Neuronal stem cell (in vitro differentiated cells): ENCODE results near the gene ANKFY1.

Source experiments
- DNase-seq: peaks from one replicate; pipeline ENCODE4 v3.0.0-alpha.2; 2013; ENCODE audit warnings: low spot score
- H2AFZ ChIP-seq: one replicate; pipeline ENCODE4 v1.6.1; 2013; ENCODE audit warnings: mild to moderate bottlenecking, low read length, inconsistent platforms
- H2AK5ac ChIP-seq: 2 replicates; pipeline ENCODE4 v1.6.1; 2013; ENCODE audit warnings: low read depth, mild to moderate bottlenecking, inconsistent platforms, low read length, moderate library complexity, mixed read lengths
- H2BK120ac ChIP-seq: 2 replicates; pipeline ENCODE4 v1.6.1; 2013; ENCODE audit warnings: low read depth, mild to moderate bottlenecking, inconsistent platforms, low read length, moderate library complexity, mixed read lengths
- H2BK12ac ChIP-seq: one replicate; pipeline ENCODE4 v1.6.1; 2013; ENCODE audit warnings: low read length, inconsistent platforms
- H2BK15ac ChIP-seq: 2 replicates; pipeline ENCODE4 v1.6.1; 2013; ENCODE audit warnings: mild to moderate bottlenecking, low read length, inconsistent platforms, mixed read lengths
- H2BK5ac ChIP-seq: one replicate; pipeline ENCODE4 v1.6.1; 2013; ENCODE audit warnings: inconsistent platforms, mild to moderate bottlenecking, low read length, moderate library complexity
- H3K14ac ChIP-seq: one replicate; pipeline ENCODE4 v1.6.1; 2013; ENCODE audit warnings: low read length, inconsistent platforms
- H3K18ac ChIP-seq: 2 replicates; pipeline ENCODE4 v1.6.1; 2013; ENCODE audit warnings: low read length, inconsistent platforms
- H3K23ac ChIP-seq: 2 replicates; pipeline ENCODE4 v1.6.1; 2013; ENCODE audit warnings: low read depth, mild to moderate bottlenecking, mixed read lengths, low read length, inconsistent platforms; ENCODE audit not compliant: poor library complexity
- H3K27ac ChIP-seq: replicated peaks from 3 replicates; pipeline ENCODE4 v1.5.1; 2013; ENCODE audit warnings: low read length, inconsistent platforms
- H3K27me3 ChIP-seq, 3 experiments: 2 replicates each; pipeline ENCODE4 v1.6.1; 2013; ENCODE audit warnings: low read length in 3 of 3, mild to moderate bottlenecking in 2 of 3, inconsistent platforms in 1 of 3, low read depth in 1 of 3, mixed read lengths in 1 of 3, moderate library complexity in 1 of 3; ENCODE audit not compliant: control insufficient read depth in 3 of 3, insufficient read depth in 3 of 3
- H3K36me3 ChIP-seq, 2 donors: replicated peaks in 1 of 2; 2 replicates each; pipeline ENCODE4 v1.6.1; 2013; ENCODE audit warnings: low read length in 2 of 2; ENCODE audit not compliant: control insufficient read depth in 2 of 2, insufficient read depth in 2 of 2
- H3K4ac ChIP-seq: 2 replicates; pipeline ENCODE4 v1.6.1; 2013; ENCODE audit warnings: inconsistent platforms, mild to moderate bottlenecking, low read length, moderate library complexity
- H3K4me1 ChIP-seq, 2 donors: 1 replicate in 1 of 2; 2 replicates in 1 of 2; pipeline ENCODE4 v1.6.1; 2013; ENCODE audit warnings: low read length in 2 of 2, low read depth in 1 of 2; ENCODE audit not compliant: control insufficient read depth in 2 of 2, insufficient read depth in 1 of 2
- H3K4me2 ChIP-seq: one replicate; pipeline ENCODE4 v1.6.1; 2013; ENCODE audit warnings: mild to moderate bottlenecking, low read length, inconsistent platforms; ENCODE audit not compliant: insufficient read depth, poor library complexity, severe bottlenecking
- H3K4me3 ChIP-seq, 2 donors: 2 replicates each; pipeline ENCODE4 v1.5.1; 2013; ENCODE audit warnings: low read length in 2 of 2, mild to moderate bottlenecking in 2 of 2, inconsistent platforms in 1 of 2, moderate library complexity in 1 of 2
- H3K79me1 ChIP-seq: one replicate; pipeline ENCODE4 v1.6.1; 2013; ENCODE audit warnings: low read depth, mild to moderate bottlenecking, inconsistent platforms, low read length, moderate library complexity
- H3K9ac ChIP-seq: one replicate; pipeline ENCODE4 v1.6.1; 2013; ENCODE audit warnings: mild to moderate bottlenecking, low read depth, low read length, inconsistent platforms; ENCODE audit not compliant: poor library complexity
- H3K9me3 ChIP-seq, 2 donors: replicated peaks in 1 of 2; 2 replicates each; pipeline versions ENCODE3 to v1.6.1; 2013; ENCODE audit warnings: low read length in 2 of 2, mild to moderate bottlenecking in 2 of 2, inconsistent platforms in 1 of 2, low read depth in 1 of 2, mixed read lengths in 1 of 2, moderate library complexity in 1 of 2; ENCODE audit not compliant: control insufficient read depth in 2 of 2, insufficient read depth in 1 of 2
- H4K8ac ChIP-seq: one replicate; pipeline ENCODE4 v1.6.1; 2013; ENCODE audit warnings: low read depth, mild to moderate bottlenecking, inconsistent platforms, low read length, moderate library complexity
- H4K91ac ChIP-seq: one replicate; pipeline ENCODE4 v1.6.1; 2013; ENCODE audit warnings: low read length, low read depth, mild to moderate bottlenecking, inconsistent platforms; ENCODE audit not compliant: poor library complexity
- WGBS, 2 donors: extraction: QIAGEN DNeasy Blood & Tissue Kit; methylation state at CpG; one replicate each; pipeline ENCODE4 v1.1.7; 2013; ENCODE audit warnings: missing lambda C conversion rate in 2 of 2, mixed read lengths in 1 of 2; ENCODE audit not compliant: insufficient read length in 2 of 2, insufficient replicate concordance in 1 of 2; ENCODE audit errors: extremely low coverage in 2 of 2; 5-methylcytosine and 5-hydroxymethylcytosine counted together

ANKFY1 gene

DNA sequence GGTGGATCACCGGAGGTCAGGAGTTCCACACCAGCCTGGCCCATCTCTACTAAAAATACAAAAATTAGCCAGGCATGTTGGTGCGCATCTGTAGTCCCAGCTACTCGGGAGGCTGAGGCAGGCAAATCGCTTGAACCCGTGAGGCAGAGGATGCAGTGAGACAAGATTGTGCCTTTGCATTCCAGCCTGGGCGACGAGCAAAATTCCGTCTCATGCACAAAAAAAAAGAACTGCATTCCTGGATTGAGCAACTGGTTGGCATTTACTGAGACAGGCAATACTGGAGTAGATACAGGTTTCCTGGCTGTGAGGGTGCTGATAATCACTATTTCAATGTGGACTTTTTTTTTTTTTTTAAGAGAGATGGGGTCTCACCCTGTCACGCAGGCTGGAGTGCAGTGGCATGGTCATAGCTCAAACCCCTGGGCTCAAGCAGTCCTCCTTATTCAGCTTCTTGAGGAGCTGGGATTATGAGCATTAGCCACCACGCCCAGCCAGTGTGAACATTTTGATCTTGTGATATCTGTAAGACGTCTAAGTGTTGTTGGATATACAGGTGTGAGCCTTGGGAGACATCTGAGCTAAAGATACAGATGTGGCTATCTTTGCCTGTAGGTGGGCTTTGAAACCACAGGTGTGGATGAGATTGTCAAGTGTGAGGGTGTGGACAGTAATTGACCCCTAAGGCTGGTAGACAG lies 115.0 kb downstream of the ANKFY1 start:
- H2BK5ac ChIP-seq = no peak overlapping the region
- peaks cover 2 to 4% of the 10 kb centered on the region in 2 donors for H3K4me1 ChIP-seq
- no peak overlapping the region for H3K27ac ChIP-seq
- WGBS, 2 donors = no CpG with 5 or more reads among the region's 11 CpGs
- H2BK120ac ChIP-seq = no peak overlapping the region
- H2BK12ac ChIP-seq = no peak overlapping the region
- no peak overlapping the region for H3K18ac ChIP-seq
- H3K14ac ChIP-seq = no peak overlapping the region
- H4K91ac ChIP-seq = no peak overlapping the region
- no peak overlapping the region for H2AK5ac ChIP-seq
- no peak overlapping the region for H3K4me2 ChIP-seq
- H3K9me3 ChIP-seq = no peaks in the 10 kb centered on the region
- H2AFZ ChIP-seq = no peak overlapping the region
- H3K79me1 ChIP-seq = peaks cover 3% of the 10 kb centered on the region
- H4K8ac ChIP-seq = no peak overlapping the region
- no peak overlapping the region for H3K4ac ChIP-seq
- no peak overlapping the region for H3K9ac ChIP-seq
- peaks cover 0 to 3% of the 10 kb centered on the region in 2 donors for H3K36me3 ChIP-seq
- no peak for DNase-seq
- no peak overlapping the region for H3K23ac ChIP-seq
- no peak overlapping the region for H2BK15ac ChIP-seq
- H3K27me3 ChIP-seq = no peaks in the 10 kb centered on the region
- H3K4me3 ChIP-seq = no peak overlapping the region

DNA sequence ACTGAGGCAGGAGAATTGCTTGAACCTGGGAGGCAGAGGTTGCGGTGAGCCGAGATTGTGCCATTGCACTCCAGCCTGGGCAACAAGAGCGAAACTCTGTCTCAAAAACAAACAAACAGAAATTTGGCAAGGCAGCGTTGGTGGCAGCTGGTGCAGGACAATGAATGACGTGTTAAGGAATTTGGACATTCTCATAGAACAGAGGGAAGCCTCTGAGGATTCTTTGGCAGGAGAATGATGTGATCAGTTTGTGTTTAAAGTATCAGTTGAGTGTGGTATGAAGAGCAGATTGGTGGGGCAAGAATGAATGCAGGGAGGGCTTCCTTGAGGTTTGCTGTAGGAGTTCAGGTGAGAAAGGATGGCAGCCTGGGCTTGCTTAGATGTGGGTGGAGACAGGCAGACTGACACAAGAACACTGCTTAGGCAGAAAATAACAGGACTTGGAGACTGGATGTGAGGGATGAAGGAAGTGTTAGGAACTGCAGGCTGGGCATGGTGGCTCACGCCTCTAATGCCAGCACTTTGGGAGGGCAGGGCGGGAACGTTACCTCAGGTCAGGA lies 115.9 kb downstream of the ANKFY1 start:
- H3K4ac ChIP-seq = no peak overlapping the region
- H3K36me3 ChIP-seq = peaks cover 0 to 3% of the 10 kb centered on the region in 2 donors
- no peak overlapping the region for H3K27ac ChIP-seq
- no peak overlapping the region for H2BK12ac ChIP-seq
- no peak for DNase-seq
- no peak overlapping the region for H2AK5ac ChIP-seq
- WGBS, 2 donors = no CpG with 5 or more reads among the region's 8 CpGs
- H2BK5ac ChIP-seq = no peak overlapping the region
- H2BK120ac ChIP-seq = no peak overlapping the region
- H3K18ac ChIP-seq = no peak overlapping the region
- no peak overlapping the region for H3K23ac ChIP-seq
- no peak overlapping the region for H3K9ac ChIP-seq
- no peaks in the 10 kb centered on the region for H3K27me3 ChIP-seq
- no peak overlapping the region for H2AFZ ChIP-seq
- H3K4me1 ChIP-seq = peaks cover 2 to 4% of the 10 kb centered on the region in 2 donors
- no peak overlapping the region for H4K8ac ChIP-seq
- H3K4me2 ChIP-seq = no peak overlapping the region
- H2BK15ac ChIP-seq = no peak overlapping the region
- no peaks in the 10 kb centered on the region for H3K9me3 ChIP-seq
- H3K14ac ChIP-seq = no peak overlapping the region
- H4K91ac ChIP-seq = no peak overlapping the region
- no peak overlapping the region for H3K4me3 ChIP-seq
- peaks cover 3% of the 10 kb centered on the region for H3K79me1 ChIP-seq

DNA sequence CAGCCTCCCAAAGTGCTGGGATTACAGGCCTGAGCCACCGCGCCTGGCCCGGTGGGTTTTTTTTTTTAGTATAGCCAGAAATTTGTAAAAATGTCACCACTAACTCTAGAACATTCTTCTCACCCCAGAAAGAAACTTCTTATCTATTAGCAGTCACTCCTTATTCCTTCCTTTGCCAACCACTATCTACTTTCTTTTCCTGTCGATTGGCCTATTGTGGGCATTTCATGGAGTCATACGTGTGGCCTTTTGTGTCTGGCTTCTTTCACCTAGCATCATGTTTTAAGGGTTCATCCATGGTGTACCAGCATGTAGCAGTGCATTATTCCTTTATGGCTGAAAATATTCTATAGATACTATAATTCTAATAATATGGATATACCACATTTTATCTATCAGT lies 117.1 kb downstream of the ANKFY1 start:
- no peak overlapping the region for H3K23ac ChIP-seq
- H2AFZ ChIP-seq = no peak overlapping the region
- no peaks in the 10 kb centered on the region for H3K9me3 ChIP-seq
- H3K4me2 ChIP-seq = no peak overlapping the region
- H3K27ac ChIP-seq = no peak overlapping the region
- H2AK5ac ChIP-seq = no peak overlapping the region
- peaks cover 6 to 9% of the 10 kb centered on the region in 2 donors for H3K4me1 ChIP-seq
- no peaks in the 10 kb centered on the region for H3K27me3 ChIP-seq
- peaks cover 0 to 3% of the 10 kb centered on the region in 2 donors for H3K36me3 ChIP-seq
- H3K9ac ChIP-seq = no peak overlapping the region
- H3K79me1 ChIP-seq = peaks cover 10% of the 10 kb centered on the region
- no peak overlapping the region for H2BK120ac ChIP-seq
- DNase-seq = no peak
- H2BK15ac ChIP-seq = no peak overlapping the region
- no peak overlapping the region for H4K8ac ChIP-seq
- H3K14ac ChIP-seq = no peak overlapping the region
- H3K18ac ChIP-seq = no peak overlapping the region
- H2BK12ac ChIP-seq = no peak overlapping the region
- H3K4me3 ChIP-seq = no peak overlapping the region
- H3K4ac ChIP-seq = no peak overlapping the region
- WGBS, 2 donors = no CpG with 5 or more reads among the region's 5 CpGs
- no peak overlapping the region for H2BK5ac ChIP-seq
- H4K91ac ChIP-seq = no peak overlapping the region

GRCh38 chr17:4144422-4144747 lies 119.4 kb downstream of the ANKFY1 start:
- H3K27me3 ChIP-seq = no peaks in the 10 kb centered on the region
- DNase-seq = no peak

More at GRCh38 chr17:4144422-4144747, 119.4 kb downstream of the ANKFY1 start:
- Histone ChIP-seq H2BK12ac (no peak overlapping the region), H4K8ac (no peak overlapping the region), H3K4ac (no peak overlapping the region), H2AK5ac (no peak overlapping the region), H2BK5ac (peak overlapping the region; percentile 56), H3K9ac (no peak overlapping the region), H2BK120ac (no peak overlapping the region), H3K4me1 (peaks cover 6 to 12% of the 10 kb centered on the region in 2 donors), H3K4me2 (peak overlapping the region; percentile 76), H2BK15ac (no peak overlapping the region), H3K9me3 (no peaks in the 10 kb centered on the region), H3K14ac (no peak overlapping the region), H3K27ac (no peak overlapping the region), H3K4me3 (peak overlapping the region; percentile 93 to 97), H3K79me1 (peaks cover 10% of the 10 kb centered on the region), H3K23ac (no peak overlapping the region), H3K18ac (no peak overlapping the region), H3K36me3 (peaks cover 0 to 13% of the 10 kb centered on the region in 2 donors), H2AFZ (peak overlapping the region; percentile 94), H4K91ac (no peak overlapping the region)
- WGBS, 2 donors = no CpG with 5 or more reads among the region's 3 CpGs
